Measurements from ENCODE around the gene GALNT18.

Gene GALNT18

DNA sequence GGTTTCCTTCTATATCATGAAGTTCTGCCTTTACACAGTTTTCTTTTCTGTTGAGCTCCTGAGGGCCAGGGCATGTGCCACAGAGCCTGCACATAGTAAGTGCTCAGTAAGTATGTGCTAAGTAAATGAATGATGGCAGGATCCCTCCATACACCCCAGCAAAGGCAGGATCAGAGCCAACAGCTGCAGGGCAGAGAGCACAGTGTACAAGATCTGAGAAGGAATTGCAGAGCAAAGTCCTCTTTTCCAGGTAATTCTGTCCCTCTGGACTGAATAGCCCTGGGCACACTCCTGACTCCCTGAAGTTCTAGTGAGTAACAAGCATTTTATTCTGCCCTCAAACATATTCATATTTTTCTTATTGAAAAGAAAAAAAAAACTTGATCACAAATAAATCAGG lies 117.7 kb downstream of the GALNT18 start:
- no peaks in the 10 kb centered on the region for H3K9me3 ChIP-seq (ENCODE audit: control insufficient read depth, insufficient read depth, low read depth, low read length)
- H3K4me3 ChIP-seq (ENCODE audit: low read depth, low read length), result no peak overlapping the region
- TF ChIP-seq ZBTB8A (tag by site-specific recombination; IDR thresholded peaks at IDR 0.05), result no peak
- no peak for TF ChIP-seq ZNF18 (tag by site-specific recombination; IDR thresholded peaks at IDR 0.05)
- no peak for TF ChIP-seq YY2 (tag by site-specific recombination; IDR thresholded peaks at IDR 0.05)
- no peak for TF ChIP-seq ZBTB17 (tag by site-specific recombination; IDR thresholded peaks at IDR 0.05)
- TF ChIP-seq ZNF121 (tag by site-specific recombination; IDR thresholded peaks at IDR 0.05), result no peak
- TF ChIP-seq ZFHX2 (tag by site-specific recombination; conservative IDR thresholded peaks at IDR 0.05), result no peak
- no peak for TF ChIP-seq ZNF311 (tag by site-specific recombination; IDR thresholded peaks at IDR 0.05; ENCODE audit: borderline replicate concordance)
- no peak for TF ChIP-seq ZNF596 (tag by site-specific recombination; IDR thresholded peaks at IDR 0.05)
- no peak for TF ChIP-seq ZNF513 (tag by site-specific recombination; IDR thresholded peaks at IDR 0.05)
- no peak for TF ChIP-seq ZNF623 (tag by site-specific recombination; IDR thresholded peaks at IDR 0.05)
- no peak for TF ChIP-seq HOXA7 (CRISPR knock-in tag; IDR thresholded peaks at IDR 0.05; ENCODE audit: borderline replicate concordance)
- no peaks in the 10 kb centered on the region for H3K4me1 ChIP-seq (ENCODE audit: control insufficient read depth, insufficient read depth, low read length)
- H3K36me3 ChIP-seq (ENCODE audit: control insufficient read depth in 2 of 2, insufficient read depth in 1 of 2, low read length in 2 of 2), result no peaks in the 10 kb centered on the region
- no peak overlapping the region for H3K27ac ChIP-seq (ENCODE audit: extremely low read depth, low read depth, low read length)
- CTCF ChIA-PET, result interaction anchor here (0.6 to 0.7 kb wide), 2 partner anchors 236 to 282 kb away, joined by 3 to 4 read pairs; no protein-coding TSS in a partner anchor
- POLR2A ChIA-PET, result no interaction called here

DNA sequence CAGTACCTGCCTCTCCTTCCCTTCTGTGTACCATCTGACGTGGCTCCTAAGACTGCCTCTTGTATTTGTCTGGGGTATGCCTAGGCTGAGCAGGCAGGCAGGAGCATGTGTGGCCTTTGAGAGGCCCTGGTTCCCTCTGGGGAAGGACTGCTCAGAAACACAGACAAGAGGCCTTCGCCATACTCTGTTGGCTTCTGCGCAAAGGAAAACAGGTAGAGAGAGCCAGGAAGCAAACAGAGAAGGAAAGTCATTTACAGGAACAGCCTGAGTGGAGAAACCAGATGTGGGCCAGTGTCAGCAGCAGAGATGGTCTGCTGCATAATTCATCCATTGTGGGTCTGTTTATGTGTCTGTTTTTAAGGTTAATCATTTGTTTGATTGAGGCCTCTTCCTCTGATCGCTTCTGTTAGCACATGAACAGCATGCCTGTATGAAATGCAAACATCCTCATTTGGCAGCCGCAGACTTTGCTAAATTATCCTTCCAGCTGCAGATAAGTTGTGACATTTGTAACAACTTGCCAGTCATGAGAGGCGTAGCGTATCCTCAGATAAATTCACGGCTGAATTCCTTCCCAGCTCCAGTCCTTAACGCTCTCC lies 119.4 kb downstream of the GALNT18 start:
- Histone ChIP-seq H3K36me3 (ENCODE audit: control insufficient read depth in 2 of 2, insufficient read depth in 1 of 2, low read length in 2 of 2) (no peaks in the 10 kb centered on the region), H3K4me3 (ENCODE audit: low read depth, low read length) (no peak overlapping the region), H3K27ac (ENCODE audit: extremely low read depth, low read depth, low read length) (no peak overlapping the region), H3K4me1 (ENCODE audit: control insufficient read depth, insufficient read depth, low read length) (no peaks in the 10 kb centered on the region), H3K9me3 (ENCODE audit: control insufficient read depth, insufficient read depth, low read depth, low read length) (no peaks in the 10 kb centered on the region)
- CTCF ChIA-PET, result no interaction called here
- TF ChIP-seq HOXA7 (CRISPR knock-in tag; IDR thresholded peaks at IDR 0.05; ENCODE audit: borderline replicate concordance) (no peak), ZNF146 (tag by site-specific recombination; IDR thresholded peaks at IDR 0.05) (no peak), KLF7 (tag by site-specific recombination; IDR thresholded peaks at IDR 0.05; ENCODE audit: borderline replicate concordance) (no peak), REPIN1 (tag by site-specific recombination; IDR thresholded peaks at IDR 0.05; ENCODE audit: low read depth) (no peak), ZNF792 (tag by site-specific recombination; IDR thresholded peaks at IDR 0.05) (no peak), ZNF121 (tag by site-specific recombination; IDR thresholded peaks at IDR 0.05) (no peak), ZNF830 (tag by site-specific recombination; IDR thresholded peaks at IDR 0.05; ENCODE audit: low read depth) (no peak), ZNF362 (tag by site-specific recombination; IDR thresholded peaks at IDR 0.05) (no peak), IKZF3 (tag by site-specific recombination; IDR thresholded peaks at IDR 0.05) (no peak), BCL11B (tag by site-specific recombination; IDR thresholded peaks at IDR 0.05; ENCODE audit: low read depth) (no peak), ZNF248 (tag by site-specific recombination; IDR thresholded peaks at IDR 0.05) (no peak), ZNF658 (tag by site-specific recombination; IDR thresholded peaks at IDR 0.05) (no peak)
- TF ChIP-seq, protein P1, sequence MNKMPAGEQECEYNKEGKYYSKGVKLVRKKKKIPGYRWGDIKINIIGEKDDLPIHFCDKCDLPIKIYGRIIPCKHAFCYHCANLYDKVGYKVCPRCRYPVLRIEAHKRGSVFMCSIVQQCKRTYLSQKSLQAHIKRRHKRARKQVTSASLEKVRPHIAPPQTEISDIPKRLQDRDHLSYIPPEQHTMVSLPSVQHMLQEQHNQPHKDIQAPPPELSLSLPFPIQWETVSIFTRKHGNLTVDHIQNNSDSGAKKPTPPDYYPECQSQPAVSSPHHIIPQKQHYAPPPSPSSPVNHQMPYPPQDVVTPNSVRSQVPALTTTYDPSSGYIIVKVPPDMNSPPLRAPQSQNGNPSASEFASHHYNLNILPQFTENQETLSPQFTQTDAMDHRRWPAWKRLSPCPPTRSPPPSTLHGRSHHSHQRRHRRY (tag by site-specific recombination; IDR thresholded peaks at IDR 0.05), result no peak
- TF ChIP-seq, protein P2, sequence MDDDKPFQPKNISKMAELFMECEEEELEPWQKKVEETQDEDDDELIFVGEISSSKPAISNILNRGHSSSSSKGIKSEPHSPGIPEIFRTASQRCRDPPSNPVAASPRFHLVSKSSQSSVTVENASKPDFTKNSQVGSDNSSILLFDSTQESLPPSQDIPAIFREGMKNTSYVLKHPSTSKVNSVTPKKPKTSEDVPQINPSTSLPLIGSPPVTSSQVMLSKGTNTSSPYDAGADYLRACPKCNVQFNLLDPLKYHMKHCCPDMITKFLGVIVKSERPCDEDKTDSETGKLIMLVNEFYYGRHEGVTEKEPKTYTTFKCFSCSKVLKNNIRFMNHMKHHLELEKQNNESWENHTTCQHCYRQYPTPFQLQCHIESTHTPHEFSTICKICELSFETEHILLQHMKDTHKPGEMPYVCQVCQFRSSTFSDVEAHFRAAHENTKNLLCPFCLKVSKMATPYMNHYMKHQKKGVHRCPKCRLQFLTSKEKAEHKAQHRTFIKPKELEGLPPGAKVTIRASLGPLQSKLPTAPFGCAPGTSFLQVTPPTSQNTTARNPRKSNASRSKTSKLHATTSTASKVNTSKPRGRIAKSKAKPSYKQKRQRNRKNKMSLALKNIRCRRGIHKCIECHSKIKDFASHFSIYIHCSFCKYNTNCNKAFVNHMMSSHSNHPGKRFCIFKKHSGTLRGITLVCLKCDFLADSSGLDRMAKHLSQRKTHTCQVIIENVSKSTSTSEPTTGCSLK (tag by site-specific recombination; IDR thresholded peaks at IDR 0.05), result no peak
- POLR2A ChIA-PET, result no interaction called here
